ENCODE data around the gene BRAP. TPM values are rescaled to one million over a fixed set of nuclear protein-coding genes. Genes with fewer than 3 reads are reported as not detected.
"Not testable (repeated sequence)": the region's sequence is repeated elsewhere in the genome, so short reads cannot be mapped to it uniquely, and the experiment has no call there.

Gene BRAP
- total RNA-seq, 2 experiments from 2014 or later, result 19.6 to 20.4 TPM

DNA sequence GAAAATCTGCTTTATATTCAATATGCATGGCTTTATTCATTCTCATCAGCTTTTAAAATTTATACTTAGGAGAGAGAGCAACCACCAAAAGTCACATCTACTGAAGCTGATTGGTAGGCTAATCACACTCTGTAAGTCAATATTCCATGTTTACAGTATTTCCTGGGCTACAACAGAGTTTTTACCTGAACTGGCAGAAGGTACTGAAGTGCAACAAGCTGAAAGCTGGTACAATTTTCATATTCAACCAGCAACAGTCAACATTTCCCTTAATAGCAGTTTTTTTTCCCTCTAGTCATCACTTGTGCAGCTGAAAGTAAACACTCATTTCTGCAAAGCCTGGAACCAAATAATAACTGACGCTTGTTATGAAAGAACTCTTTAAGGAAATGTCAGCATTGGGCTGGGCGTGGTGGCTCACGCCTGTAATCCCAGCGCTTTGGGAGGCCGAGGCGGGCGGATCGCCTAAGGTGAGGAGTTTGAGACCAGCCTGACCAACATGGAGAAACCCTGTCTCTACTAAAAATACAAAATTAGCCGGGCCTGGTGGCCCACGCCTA, 12.9 kb downstream of the BRAP start:
- ATAC-seq (no peak), DNase-seq (no peak)
- Mint-ChIP-seq H3K9me3 (ENCODE audit: insufficient read depth) (no peaks in the 10 kb centered on the region), H3K27me3 (ENCODE audit: low read depth) (no peaks in the 10 kb centered on the region), H3K27ac (no peak overlapping the region), H3K4me3 (no peak overlapping the region), H3K36me3 (ENCODE audit: low read depth) (peaks cover 28% of the 10 kb centered on the region), H3K4me1 (ENCODE audit: low read depth) (no peaks in the 10 kb centered on the region)
- POLR2A ChIA-PET, result no interaction called here
- CTCF ChIA-PET, result interaction anchor here (1.0 to 1.5 kb wide), 6 partner anchors 10 to 221 kb away, joined by 3 to 5 read pairs (median 4); no protein-coding TSS in a partner anchor

DNA sequence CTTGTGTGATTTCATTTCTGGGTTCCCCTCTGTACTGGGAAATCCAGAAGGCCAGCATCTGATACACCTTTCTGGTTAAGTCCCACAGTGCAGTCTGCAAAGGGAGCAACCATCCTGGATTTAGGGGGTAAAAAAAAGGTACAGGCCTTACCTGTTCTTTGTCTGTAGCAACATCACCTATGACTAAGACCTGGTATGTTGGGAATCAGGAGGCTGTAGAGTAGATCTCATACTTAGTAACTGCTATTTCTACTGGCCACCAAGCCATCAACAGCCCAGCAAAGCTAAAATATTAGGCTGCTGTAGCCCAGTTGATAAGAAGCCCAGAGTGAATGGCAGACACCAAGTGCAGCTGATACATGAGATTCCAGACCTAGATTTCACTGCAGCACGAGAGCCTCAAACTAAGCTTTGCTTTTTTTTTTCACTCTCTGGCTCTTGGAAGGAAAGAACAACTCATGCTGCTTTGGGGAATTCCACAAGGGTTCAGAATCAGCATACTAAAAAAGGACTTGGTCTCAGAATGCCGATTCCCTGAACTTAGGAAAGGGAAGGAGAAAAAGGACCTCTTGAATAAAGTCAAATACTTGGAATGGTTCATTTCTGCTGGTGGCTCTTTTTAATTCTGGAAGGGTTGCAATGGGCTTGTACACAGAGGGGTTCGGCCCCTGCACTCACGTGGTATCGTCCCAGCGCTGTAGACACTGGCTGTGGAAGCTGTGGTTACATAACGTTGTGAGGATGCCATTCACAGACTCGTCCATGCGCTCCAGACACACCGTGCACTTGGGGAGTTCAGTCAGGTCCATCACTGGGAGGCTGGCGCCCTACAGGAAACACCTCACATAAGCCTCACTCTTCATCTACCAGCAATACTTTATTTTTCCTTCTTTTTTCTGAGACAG, 20.5 kb downstream of the BRAP start:
- Mint-ChIP-seq H3K27me3 (ENCODE audit: low read depth) (no peaks in the 10 kb centered on the region), H3K4me3 (no peak overlapping the region), H3K4me1 (ENCODE audit: low read depth) (no peaks in the 10 kb centered on the region), H3K27ac (no peak overlapping the region), H3K9me3 (ENCODE audit: insufficient read depth) (no peaks in the 10 kb centered on the region), H3K36me3 (ENCODE audit: low read depth) (peaks cover 35% of the 10 kb centered on the region)
- POLR2A ChIA-PET, result no interaction called here
- CTCF ChIA-PET, result no interaction called here
- no peak for ATAC-seq
- no peak for DNase-seq

DNA sequence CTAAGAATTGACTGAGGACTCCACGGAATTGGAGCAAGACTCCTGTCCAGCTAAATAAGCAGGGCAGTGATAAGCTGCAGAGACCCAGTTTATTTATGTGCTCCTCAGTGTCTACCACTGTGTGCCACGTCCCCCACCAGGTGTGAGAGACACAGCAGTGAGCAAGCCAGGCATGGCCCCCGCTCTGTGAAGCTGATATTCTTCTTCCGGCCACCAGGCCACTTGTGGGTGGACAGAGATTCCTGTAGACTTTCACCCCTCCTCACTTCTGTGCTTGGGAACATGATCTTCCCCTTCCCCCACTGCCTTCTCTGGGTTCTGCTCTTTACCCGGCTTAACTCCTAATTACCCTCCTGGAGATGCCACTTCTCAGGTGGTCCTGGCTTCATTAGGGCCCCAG, 21.3 kb downstream of the BRAP start:
- ChIA-PET POLR2A (interaction anchor here (1.1 kb wide), 1 partner anchor 21 kb away, joined by 4 read pairs; the partner anchor contains the start of genes ACAD10 and BRAP), CTCF (no interaction called here)
- H3K27ac Mint-ChIP-seq, result no peak overlapping the region
- H3K9me3 Mint-ChIP-seq (ENCODE audit: insufficient read depth), result no peaks in the 10 kb centered on the region
- no peaks in the 10 kb centered on the region for H3K27me3 Mint-ChIP-seq (ENCODE audit: low read depth)
- DNase-seq, result no peak
- no peak for ATAC-seq
- peaks cover 33% of the 10 kb centered on the region for H3K36me3 Mint-ChIP-seq (ENCODE audit: low read depth)
- H3K4me3 Mint-ChIP-seq, result no peak overlapping the region
- H3K4me1 Mint-ChIP-seq (ENCODE audit: low read depth), result no peaks in the 10 kb centered on the region

DNA sequence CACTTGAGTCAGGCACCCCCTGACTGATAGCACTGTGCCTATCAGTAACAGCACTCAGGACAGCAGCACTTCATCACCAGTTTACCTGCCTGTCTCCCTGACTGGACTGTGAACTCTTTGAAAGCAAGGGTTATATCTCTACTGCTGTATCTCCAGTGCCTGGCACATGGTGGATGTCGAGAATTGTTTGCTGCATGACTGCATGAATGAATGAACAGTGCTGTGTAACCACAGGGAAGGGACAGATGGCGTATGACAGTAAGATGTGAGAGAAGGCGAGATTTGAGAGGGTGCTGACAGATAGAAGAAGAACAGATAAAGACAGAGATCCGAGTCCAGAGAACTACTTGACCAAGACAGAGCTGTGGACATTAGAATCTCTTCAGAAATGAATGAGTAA, 29.7 kb downstream of the BRAP start:
- DNase-seq (no peak), ATAC-seq (no peak)
- Mint-ChIP-seq H3K9me3 (ENCODE audit: insufficient read depth) (no peaks in the 10 kb centered on the region), H3K27me3 (ENCODE audit: low read depth) (no peaks in the 10 kb centered on the region), H3K27ac (no peak overlapping the region), H3K36me3 (ENCODE audit: low read depth) (peaks cover 40% of the 10 kb centered on the region), H3K4me3 (no peak overlapping the region), H3K4me1 (ENCODE audit: low read depth) (no peaks in the 10 kb centered on the region)
- ChIA-PET CTCF (no interaction called here), POLR2A (no interaction called here)

DNA sequence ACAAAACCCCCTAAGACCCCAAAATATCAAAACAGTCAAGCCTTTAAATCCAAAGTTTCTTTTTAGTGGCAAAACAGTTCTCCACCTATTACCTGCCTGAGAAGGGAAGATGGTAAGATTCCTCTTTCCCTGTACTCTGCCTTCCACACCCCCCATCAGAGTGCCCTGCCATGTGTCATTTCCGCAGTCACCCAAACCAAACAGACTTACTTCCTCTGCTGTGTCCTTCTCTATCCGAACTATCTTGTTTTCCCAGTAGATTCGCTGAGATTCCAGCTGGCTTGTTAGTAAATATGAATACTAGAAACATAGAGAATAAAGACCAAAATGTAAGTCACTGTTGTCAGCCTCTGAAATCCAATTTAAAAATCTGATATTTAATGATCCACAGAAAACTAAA, 30.4 kb downstream of the BRAP start:
- H3K36me3 Mint-ChIP-seq (ENCODE audit: low read depth), result peaks cover 41% of the 10 kb centered on the region
- H3K9me3 Mint-ChIP-seq (ENCODE audit: insufficient read depth), result no peaks in the 10 kb centered on the region
- H3K27me3 Mint-ChIP-seq (ENCODE audit: low read depth), result no peaks in the 10 kb centered on the region
- no peak for ATAC-seq
- no peaks in the 10 kb centered on the region for H3K4me1 Mint-ChIP-seq (ENCODE audit: low read depth)
- ChIA-PET CTCF (no interaction called here), POLR2A (no interaction called here)
- no peak for DNase-seq
- no peak overlapping the region for H3K27ac Mint-ChIP-seq
- H3K4me3 Mint-ChIP-seq, result no peak overlapping the region

DNA sequence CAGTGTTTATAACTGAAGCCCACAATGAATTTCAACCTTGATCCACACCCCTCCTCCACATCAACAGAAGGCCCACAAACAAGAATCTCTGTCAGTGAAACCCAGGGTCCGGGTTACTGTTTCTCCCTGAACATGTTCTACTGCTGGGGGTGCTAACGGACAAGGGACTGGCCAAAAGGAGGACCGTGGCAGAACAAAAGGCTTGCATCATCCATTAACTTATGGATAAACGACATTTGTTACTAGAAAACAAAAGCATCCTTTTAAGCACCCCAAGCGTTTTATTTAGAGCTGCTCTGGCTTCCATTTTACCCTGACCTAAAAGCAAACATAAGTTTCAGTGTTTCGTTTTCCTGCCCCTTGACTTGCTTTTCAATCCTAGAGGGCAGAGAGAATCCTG, 32.2 kb downstream of the BRAP start:
- Mint-ChIP-seq H3K27ac (no peak overlapping the region), H3K36me3 (ENCODE audit: low read depth) (peaks cover 36% of the 10 kb centered on the region), H3K9me3 (ENCODE audit: insufficient read depth) (no peaks in the 10 kb centered on the region), H3K4me3 (no peak overlapping the region), H3K4me1 (ENCODE audit: low read depth) (no peaks in the 10 kb centered on the region), H3K27me3 (ENCODE audit: low read depth) (no peaks in the 10 kb centered on the region)
- POLR2A ChIA-PET, result interaction anchor here (0.6 kb wide), 1 partner anchor 32 kb away, joined by 3 read pairs; the partner anchor contains the start of genes ACAD10 and BRAP
- CTCF ChIA-PET, result interaction anchor here (0.7 kb wide), 1 partner anchor 21 kb away, joined by 3 read pairs; no protein-coding TSS in a partner anchor
- ATAC-seq (no peak), DNase-seq (no peak)

DNA sequence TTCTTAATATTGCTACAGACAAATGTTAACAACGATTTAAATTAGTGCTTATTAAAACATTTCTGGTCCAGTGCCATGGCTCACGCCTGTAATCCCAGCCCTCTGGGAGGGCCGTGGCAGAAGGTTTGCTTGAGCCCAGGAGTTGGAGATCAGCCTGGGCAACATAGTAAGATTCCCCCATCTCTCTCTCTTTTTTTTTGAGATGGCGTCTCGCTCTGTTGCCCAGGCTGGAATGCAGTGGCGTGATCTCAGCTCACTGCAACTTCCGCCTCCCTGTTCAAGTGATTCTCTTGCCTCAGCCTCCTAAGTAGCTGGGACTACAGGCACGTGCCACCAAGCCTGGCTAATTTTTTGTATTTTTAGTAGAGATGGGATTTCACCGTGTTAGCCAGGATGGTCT, 33.2 kb downstream of the BRAP start:
- H3K4me3 Mint-ChIP-seq; H3K27ac Mint-ChIP-seq; POLR2A ChIA-PET; DNase-seq; ATAC-seq; H3K27me3 Mint-ChIP-seq (ENCODE audit: low read depth); H3K9me3 Mint-ChIP-seq (ENCODE audit: insufficient read depth); H3K4me1 Mint-ChIP-seq (ENCODE audit: low read depth): not testable (repeated sequence)
- CTCF ChIA-PET, result interaction anchor here (0.7 kb wide), 1 partner anchor 22 kb away, joined by 3 read pairs; no protein-coding TSS in a partner anchor
- H3K36me3 Mint-ChIP-seq (ENCODE audit: low read depth), result peaks cover 34% of the 10 kb centered on the region

DNA sequence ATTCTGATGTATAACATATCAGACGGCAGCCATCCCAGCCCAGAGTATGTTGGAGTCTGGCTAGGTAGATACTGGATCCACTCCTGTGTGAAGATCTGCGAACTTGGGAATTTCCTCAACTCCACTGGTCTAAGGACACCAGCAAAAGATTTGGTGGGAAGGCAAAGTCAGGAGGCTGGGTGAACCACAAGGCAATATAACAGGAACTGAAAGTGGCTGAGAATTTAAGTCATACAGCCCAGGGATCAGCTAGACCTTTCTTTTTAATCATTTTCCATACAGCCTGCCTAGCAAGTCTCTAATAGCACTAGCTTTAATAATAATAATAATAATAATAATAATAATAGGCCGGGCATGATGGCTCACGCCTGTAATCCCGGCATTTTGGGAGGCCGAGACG, 34.8 kb downstream of the BRAP start:
- Mint-ChIP-seq H3K27ac (no peak overlapping the region), H3K9me3 (ENCODE audit: insufficient read depth) (no peaks in the 10 kb centered on the region), H3K4me3 (no peak overlapping the region), H3K27me3 (ENCODE audit: low read depth) (no peaks in the 10 kb centered on the region), H3K36me3 (ENCODE audit: low read depth) (peaks cover 41% of the 10 kb centered on the region), H3K4me1 (ENCODE audit: low read depth) (no peaks in the 10 kb centered on the region)
- ATAC-seq, result no peak
- ChIA-PET CTCF (no interaction called here), POLR2A (no interaction called here)
- no peak for DNase-seq

DNA sequence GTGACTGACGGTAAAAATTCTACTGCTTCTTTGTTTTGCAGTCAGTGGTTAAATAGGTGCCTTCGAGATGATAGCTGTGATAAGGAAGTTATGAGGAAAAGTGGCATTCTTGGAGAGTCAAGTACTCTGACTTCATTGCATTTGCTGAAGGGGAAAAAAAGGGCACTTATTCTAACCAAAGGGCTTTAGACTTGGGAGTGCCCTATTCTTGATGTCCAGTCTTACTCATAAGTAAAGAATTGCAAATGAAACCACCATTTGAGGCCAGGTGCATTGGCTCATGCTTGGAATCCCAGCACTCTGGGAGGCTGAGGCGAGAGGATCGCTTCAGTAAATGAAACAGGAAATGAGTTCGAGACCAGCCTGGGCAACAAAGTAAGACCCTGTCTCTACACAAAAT, 40.3 kb downstream of the BRAP start:
- CTCF ChIA-PET, result interaction anchor here (1.0 kb wide), 1 partner anchor 249 kb away, joined by 3 read pairs; no protein-coding TSS in a partner anchor
- Mint-ChIP-seq H3K9me3 (ENCODE audit: insufficient read depth) (no peaks in the 10 kb centered on the region), H3K36me3 (ENCODE audit: low read depth) (peaks cover 44% of the 10 kb centered on the region), H3K27me3 (ENCODE audit: low read depth) (no peaks in the 10 kb centered on the region), H3K27ac (no peak overlapping the region), H3K4me1 (ENCODE audit: low read depth) (no peaks in the 10 kb centered on the region), H3K4me3 (no peak overlapping the region)
- DNase-seq, result no peak
- POLR2A ChIA-PET, result no interaction called here
- no peak for ATAC-seq

DNA sequence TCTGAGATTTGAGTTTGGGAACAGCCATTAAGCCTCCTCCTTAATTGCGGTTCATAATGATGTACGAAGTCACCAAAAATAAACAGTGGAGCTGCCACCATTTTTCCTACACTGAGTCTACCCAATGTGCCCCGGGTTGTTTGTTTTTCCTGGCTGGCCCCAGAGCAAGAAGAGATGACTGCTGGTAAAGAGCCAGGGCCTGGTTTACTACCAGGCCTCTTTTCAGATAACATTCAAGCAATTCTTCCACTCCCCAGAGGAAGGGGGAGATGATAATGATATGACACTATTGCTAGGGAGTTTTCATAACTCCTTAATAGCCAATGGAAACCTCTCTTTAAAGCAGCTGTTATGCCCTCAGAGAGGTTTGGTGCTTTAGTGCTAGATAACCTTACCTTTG, 42.3 kb downstream of the BRAP start:
- DNase-seq, result no peak
- CTCF ChIA-PET, result no interaction called here
- H3K27ac Mint-ChIP-seq, result no peak overlapping the region
- no peaks in the 10 kb centered on the region for H3K4me1 Mint-ChIP-seq (ENCODE audit: low read depth)
- H3K27me3 Mint-ChIP-seq (ENCODE audit: low read depth), result no peaks in the 10 kb centered on the region
- H3K4me3 Mint-ChIP-seq, result no peak overlapping the region
- no peak for ATAC-seq
- POLR2A ChIA-PET, result no interaction called here
- H3K36me3 Mint-ChIP-seq (ENCODE audit: low read depth), result peaks cover 41% of the 10 kb centered on the region
- no peaks in the 10 kb centered on the region for H3K9me3 Mint-ChIP-seq (ENCODE audit: insufficient read depth)

DNA sequence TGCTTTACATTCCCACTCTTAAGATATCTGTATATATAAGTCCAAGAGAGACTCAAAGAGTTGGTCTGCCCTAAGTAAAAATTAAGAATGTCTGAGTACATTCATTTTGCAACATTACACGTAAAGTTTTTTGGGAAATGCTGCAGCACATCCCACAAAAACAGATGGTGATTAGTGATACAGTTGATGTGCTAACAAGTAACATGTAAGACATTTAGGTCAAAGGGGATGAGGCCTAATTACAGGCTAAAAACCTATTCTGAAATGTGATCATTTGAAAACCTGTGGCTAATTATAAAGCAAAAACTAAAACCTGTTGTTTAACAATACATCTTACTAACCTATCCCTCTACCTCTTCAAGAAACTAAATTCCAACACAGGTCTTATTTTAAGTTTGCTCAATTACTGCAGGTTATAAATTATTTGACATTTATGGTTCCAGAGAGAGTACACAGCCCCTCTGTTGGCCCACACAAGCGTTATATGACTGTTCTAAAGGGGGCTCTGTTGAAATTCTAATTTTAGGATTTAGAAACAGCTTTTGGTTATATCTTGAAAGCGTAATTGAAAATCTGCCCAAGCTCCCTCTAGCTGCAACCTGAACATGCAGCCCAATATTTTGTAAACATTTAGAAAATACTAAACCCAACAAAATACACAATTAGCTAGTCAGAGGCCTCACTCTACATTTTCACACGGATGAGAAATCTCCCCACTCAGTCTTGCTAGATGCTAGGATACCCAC, 42.9 kb downstream of the BRAP start:
- DNase-seq (no peak), ATAC-seq (no peak)
- ChIA-PET CTCF (no interaction called here), POLR2A (no interaction called here)
- H3K27me3 Mint-ChIP-seq (ENCODE audit: low read depth), result no peaks in the 10 kb centered on the region
- H3K4me1 Mint-ChIP-seq (ENCODE audit: low read depth), result no peaks in the 10 kb centered on the region
- no peak overlapping the region for H3K4me3 Mint-ChIP-seq
- H3K27ac Mint-ChIP-seq, result no peak overlapping the region
- peaks cover 41% of the 10 kb centered on the region for H3K36me3 Mint-ChIP-seq (ENCODE audit: low read depth)
- H3K9me3 Mint-ChIP-seq (ENCODE audit: insufficient read depth), result no peaks in the 10 kb centered on the region

DNA sequence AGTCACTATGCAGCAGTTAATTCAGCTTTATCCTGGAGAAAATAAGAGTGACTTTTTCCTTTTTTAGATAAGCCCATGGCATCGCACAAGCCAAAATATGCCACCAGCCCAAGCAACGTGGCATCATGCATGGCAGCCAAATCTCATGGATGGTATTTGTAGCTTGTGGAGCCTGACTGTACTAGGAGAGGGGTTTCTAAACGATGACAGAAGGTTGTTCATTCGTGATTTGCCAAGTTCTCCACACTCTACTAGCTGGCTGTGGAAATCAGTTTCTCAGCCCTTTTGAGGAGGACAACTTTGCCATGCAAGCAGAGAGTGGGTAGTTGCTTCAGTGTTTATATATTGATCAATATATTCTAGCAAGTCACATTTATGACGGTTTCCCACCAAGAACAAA, 45.2 kb downstream of the BRAP start:
- CTCF ChIA-PET, result no interaction called here

More for the DNA sequence above, 45.2 kb downstream of the BRAP start:
- no peaks in the 10 kb centered on the region for H3K9me3 Mint-ChIP-seq (ENCODE audit: insufficient read depth)
- H3K4me3 Mint-ChIP-seq, result no peak overlapping the region
- no peak overlapping the region for H3K27ac Mint-ChIP-seq
- DNase-seq (no peak), ATAC-seq (no peak)
- H3K36me3 Mint-ChIP-seq (ENCODE audit: low read depth), result peaks cover 26% of the 10 kb centered on the region
- POLR2A ChIA-PET, result interaction anchor here (0.6 kb wide), 1 partner anchor 368 kb away, joined by 3 read pairs; no protein-coding TSS in a partner anchor
- H3K4me1 Mint-ChIP-seq (ENCODE audit: low read depth), result peaks cover 3% of the 10 kb centered on the region
- H3K27me3 Mint-ChIP-seq (ENCODE audit: low read depth), result no peaks in the 10 kb centered on the region

All from activated CD8-positive, alpha-beta T cell treated with anti-CD3 and anti-CD28 coated beads, Interleukin-2, amount 10 ng/mL, durations not matched to agents 7 days and 5 days (primary cell).